HEK293T (cell line): ENCODE measurements around the gene CDCP1.

Source experiments
- CTCF ChIA-PET: fragments of 350-600 bp; formaldehyde crosslinking; extraction: SDS; loops from one replicate; lab custom pipeline; 2021; ENCODE audit warnings: antibody characterized with exemption, inconsistent platforms; lab: Yijun Ruan, JAX
- POLR2A ChIA-PET: fragments of 350-600 bp; formaldehyde crosslinking; extraction: SDS; loops from one replicate; lab custom pipeline; 2020; ENCODE audit warnings: antibody characterized with exemption, inconsistent platforms; lab: Yijun Ruan, JAX
- DNase-seq: peaks from one replicate; pipeline ENCODE4 v3.0.0; 2012; ENCODE audit warnings: mixed read lengths; ENCODE audit errors: extremely low spot score
- ARNT ChIP-seq: fragments of 450-650 bp; IDR thresholded peaks from 2 replicates; pipeline ENCODE4 v1.6.1; 2017; ENCODE audit warnings: mild to moderate bottlenecking
- BHLHE40 ChIP-seq: fragments of 450-650 bp; IDR thresholded peaks from 2 replicates; pipeline ENCODE4 v1.6.1; 2016; ENCODE audit warnings: mild to moderate bottlenecking, moderate library complexity, borderline replicate concordance
- CTBP1 ChIP-seq: fragments of 450-650 bp; IDR thresholded peaks from 2 replicates; pipeline ENCODE4 v1.6.1; 2016; ENCODE audit warnings: borderline replicate concordance
- ELF4 ChIP-seq: fragments of 450-650 bp; IDR thresholded peaks from 2 replicates; pipeline ENCODE4 v1.6.1; 2017; ENCODE audit warnings: antibody characterized with exemption
- FOXA1 ChIP-seq: fragments of 450-650 bp; IDR thresholded peaks from 2 replicates; pipeline ENCODE4 v1.6.1; 2016; ENCODE audit warnings: mild to moderate bottlenecking
- FOXK2 ChIP-seq: fragments of 450-650 bp; IDR thresholded peaks from 2 replicates; pipeline ENCODE4 v1.6.1; 2016; ENCODE audit warnings: mild to moderate bottlenecking
- FOXM1 ChIP-seq: fragments of 450-650 bp; IDR thresholded peaks from 2 replicates; pipeline ENCODE4 v1.6.1; 2017; ENCODE audit warnings: mild to moderate bottlenecking, borderline replicate concordance
- HDGF ChIP-seq: fragments of 450-650 bp; IDR thresholded peaks from 2 replicates; pipeline ENCODE4 v1.6.1; 2017; ENCODE audit warnings: antibody characterized with exemption, borderline replicate concordance
- L3MBTL2 ChIP-seq: fragments of 450-650 bp; conservative IDR thresholded peaks from 2 replicates; pipeline ENCODE4 v1.6.1; 2016; ENCODE audit warnings: mild to moderate bottlenecking
- LEF1 ChIP-seq: fragments of 450-650 bp; IDR thresholded peaks from 2 replicates; pipeline ENCODE4 v1.6.1; 2017; ENCODE audit warnings: mild to moderate bottlenecking, borderline replicate concordance
- NFRKB ChIP-seq: fragments of 450-650 bp; IDR thresholded peaks from 2 replicates; pipeline ENCODE4 v1.6.1; 2016; ENCODE audit warnings: mild to moderate bottlenecking, moderate library complexity
- PKNOX1 ChIP-seq: fragments of 450-650 bp; IDR thresholded peaks from 2 replicates; pipeline ENCODE4 v1.6.1; 2016
- SP1 ChIP-seq: fragments of 450-650 bp; IDR thresholded peaks from 2 replicates; pipeline ENCODE4 v1.6.1; 2017
- SUZ12 ChIP-seq: fragments of 450-650 bp; IDR thresholded peaks from 2 replicates; pipeline ENCODE4 v1.6.1; 2016; ENCODE audit warnings: mild to moderate bottlenecking
- TARDBP ChIP-seq: fragments of 450-650 bp; IDR thresholded peaks from 2 replicates; pipeline ENCODE4 v1.6.1; 2016
- ZNF384 ChIP-seq: fragments of 450-650 bp; IDR thresholded peaks from 2 replicates; pipeline ENCODE4 v1.6.1; 2016

Gene CDCP1

GRCh38 chr3:45084820-45085816 lies 61.1 kb downstream of the CDCP1 start:
- POLR2A ChIA-PET, result no interaction called here

GRCh38 chr3:45084361-45084760 lies 61.8 kb downstream of the CDCP1 start:
- ChIA-PET POLR2A (no interaction called here), CTCF (interaction anchor here (1.1 kb wide), 1 partner anchor 126 kb away, joined by 3 read pairs; no protein-coding TSS in a partner anchor)
- no peak for DNase-seq
- TF ChIP-seq TARDBP (no peak), ZNF384 (no peak), BHLHE40 (no peak), SUZ12 (no peak), LEF1 (no peak), L3MBTL2 (no peak), NFRKB (no peak), FOXM1 (no peak), CTBP1 (no peak), HDGF (no peak), ELF4 (no peak), PKNOX1 (no peak)

More at GRCh38 chr3:45084820-45085816, 61.1 kb downstream of the CDCP1 start:
- CTCF ChIA-PET, result no interaction called here
- TF ChIP-seq TARDBP (no peak), SP1 (no peak), PKNOX1 (no peak), BHLHE40 (no peak), NFRKB (no peak), LEF1 (no peak), L3MBTL2 (no peak), FOXK2 (no peak), ZNF384 (no peak), ARNT (no peak), SUZ12 (no peak)
- DNase-seq, result no peak

- CTCF ChIA-PET, result no interaction called here
- DNase-seq, result no peak
- POLR2A ChIA-PET, result no interaction called here
- TF ChIP-seq ZNF384 (no peak), ELF4 (no peak), CTBP1 (no peak), LEF1 (no peak), L3MBTL2 (no peak), TARDBP (no peak), FOXK2 (no peak), NFRKB (no peak), FOXM1 (no peak), ARNT (no peak), BHLHE40 (no peak), FOXA1 (no peak), HDGF (no peak)
These were observed 63.2 kb downstream of the CDCP1 start for GRCh38 chr3:45083023-45083422.

- TF ChIP-seq HDGF (no peak), ARNT (no peak), TARDBP (no peak), ELF4 (no peak), BHLHE40 (no peak), FOXK2 (no peak), FOXM1 (no peak), SP1 (no peak), FOXA1 (no peak), SUZ12 (no peak), LEF1 (no peak), PKNOX1 (no peak), L3MBTL2 (no peak), CTBP1 (no peak)
- no peak for DNase-seq
- CTCF ChIA-PET, result no interaction called here
- POLR2A ChIA-PET, result no interaction called here
These were observed 64.0 kb downstream of the CDCP1 start for GRCh38 chr3:45082142-45082538.

- no peak for DNase-seq
- POLR2A ChIA-PET, result no interaction called here
- TF ChIP-seq ARNT (no peak), PKNOX1 (no peak), CTBP1 (no peak), NFRKB (no peak), L3MBTL2 (no peak), SP1 (no peak), FOXA1 (no peak), LEF1 (no peak), SUZ12 (no peak), HDGF (no peak), TARDBP (no peak), ZNF384 (no peak), FOXK2 (no peak), FOXM1 (no peak), ELF4 (no peak), BHLHE40 (no peak)
- CTCF ChIA-PET, result no interaction called here
These were observed 64.6 kb downstream of the CDCP1 start for GRCh38 chr3:45081506-45082141.
